Omental fat pad (tissue), 4 donors: ENCODE results near the gene KCTD4. TPM values are rescaled to one million over a fixed set of nuclear protein-coding genes. Genes with fewer than 3 reads are reported as not detected.
A peak's percentile ranks its signal among the peaks of the same experiment; 100 is the strongest.

Experiments used
- ATAC-seq: fragments of 150-250 bp; one replicate; pipeline ENCODE4 v1.9.1; 2016; ENCODE audit warnings: mild to moderate bottlenecking, moderate library complexity; ENCODE audit not compliant: low FRiP score
- DNase-seq: peaks from one replicate; pipeline ENCODE4 v3.0.0-alpha.2; 2019; ENCODE audit warnings: low spot score
- total RNA-seq, 4 donors: library from RNA; depleted of rRNA; stranded (reverse); fragments of >200 nt; gene quantifications; one replicate each; pipeline ENCODE4 v1.1.0, GENCODE V29; 2016
- TF ChIP-seq, protein P1 (sequence below), 3 donors: fragments of 450-650 bp; IDR thresholded peaks; one replicate each; pipeline ENCODE4 v1.5.1; 2016 to 2017; ENCODE audit warnings: antibody characterized with exemption in 3 of 3, mild to moderate bottlenecking in 3 of 3, moderate library complexity in 2 of 3

Gene KCTD4
- total RNA-seq, 4 donors from 2014 or later, result not detected

DNA sequence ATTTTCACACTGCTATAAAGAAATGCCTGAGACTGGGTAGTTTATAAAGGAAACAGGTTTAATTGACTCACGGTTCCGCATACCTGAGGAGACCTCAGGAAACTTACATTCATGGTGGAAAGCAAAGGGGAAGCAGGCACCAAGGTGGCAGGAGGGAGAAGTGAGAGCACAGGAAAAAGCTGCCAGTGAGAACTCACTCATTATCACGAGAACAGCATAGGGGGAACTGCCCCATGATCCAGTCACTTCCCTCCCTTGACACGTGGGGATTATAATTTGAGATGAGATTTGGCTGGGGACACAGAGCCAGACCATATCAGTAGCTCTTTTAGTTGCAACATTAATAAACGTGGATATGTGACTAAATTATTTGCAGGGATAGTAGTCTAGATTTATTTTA lies 4.3 kb upstream of the KCTD4 start:
- ATAC-seq (no peak), DNase-seq (no peak)
- TF ChIP-seq, protein P1, sequence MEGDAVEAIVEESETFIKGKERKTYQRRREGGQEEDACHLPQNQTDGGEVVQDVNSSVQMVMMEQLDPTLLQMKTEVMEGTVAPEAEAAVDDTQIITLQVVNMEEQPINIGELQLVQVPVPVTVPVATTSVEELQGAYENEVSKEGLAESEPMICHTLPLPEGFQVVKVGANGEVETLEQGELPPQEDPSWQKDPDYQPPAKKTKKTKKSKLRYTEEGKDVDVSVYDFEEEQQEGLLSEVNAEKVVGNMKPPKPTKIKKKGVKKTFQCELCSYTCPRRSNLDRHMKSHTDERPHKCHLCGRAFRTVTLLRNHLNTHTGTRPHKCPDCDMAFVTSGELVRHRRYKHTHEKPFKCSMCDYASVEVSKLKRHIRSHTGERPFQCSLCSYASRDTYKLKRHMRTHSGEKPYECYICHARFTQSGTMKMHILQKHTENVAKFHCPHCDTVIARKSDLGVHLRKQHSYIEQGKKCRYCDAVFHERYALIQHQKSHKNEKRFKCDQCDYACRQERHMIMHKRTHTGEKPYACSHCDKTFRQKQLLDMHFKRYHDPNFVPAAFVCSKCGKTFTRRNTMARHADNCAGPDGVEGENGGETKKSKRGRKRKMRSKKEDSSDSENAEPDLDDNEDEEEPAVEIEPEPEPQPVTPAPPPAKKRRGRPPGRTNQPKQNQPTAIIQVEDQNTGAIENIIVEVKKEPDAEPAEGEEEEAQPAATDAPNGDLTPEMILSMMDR (IDR thresholded peaks at IDR 0.05), result no peak

DNA sequence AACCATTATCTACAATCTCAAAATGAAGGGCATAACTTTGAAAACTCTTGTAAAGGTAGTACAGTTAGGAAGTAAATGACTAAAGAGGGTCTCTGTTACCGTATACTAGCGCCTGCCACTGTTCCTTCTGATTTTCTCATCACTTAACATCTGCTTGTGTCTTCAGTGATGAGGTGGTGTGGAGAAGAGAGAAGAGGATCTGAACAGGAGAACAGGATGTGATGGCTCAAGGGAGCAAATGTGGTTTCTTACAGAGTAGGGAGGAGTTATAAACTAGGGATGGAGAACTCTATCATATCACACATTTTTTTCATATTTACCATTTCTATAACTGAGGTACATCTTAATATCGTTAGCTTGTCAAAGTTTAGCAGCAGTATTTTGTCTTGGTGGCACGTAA lies 1.1 kb downstream of the KCTD4 start:
- DNase-seq (no peak), ATAC-seq (no peak)
- TF ChIP-seq, protein P1 (IDR thresholded peaks at IDR 0.05), result no peak

GRCh38 chr13:45198924-45199323 lies 1.9 kb downstream of the KCTD4 start:
- ATAC-seq, result no peak
- TF ChIP-seq, protein P1 (IDR thresholded peaks at IDR 0.05), result no peak

GRCh38 chr13:45198041-45198440 lies 2.8 kb downstream of the KCTD4 start:
- peak; percentile 14 for ATAC-seq
- TF ChIP-seq, protein P1 (IDR thresholded peaks at IDR 0.05), result no peak
- DNase-seq, result no peak

More at GRCh38 chr13:45198924-45199323, 1.9 kb downstream of the KCTD4 start:
- no peak for DNase-seq

DNA sequence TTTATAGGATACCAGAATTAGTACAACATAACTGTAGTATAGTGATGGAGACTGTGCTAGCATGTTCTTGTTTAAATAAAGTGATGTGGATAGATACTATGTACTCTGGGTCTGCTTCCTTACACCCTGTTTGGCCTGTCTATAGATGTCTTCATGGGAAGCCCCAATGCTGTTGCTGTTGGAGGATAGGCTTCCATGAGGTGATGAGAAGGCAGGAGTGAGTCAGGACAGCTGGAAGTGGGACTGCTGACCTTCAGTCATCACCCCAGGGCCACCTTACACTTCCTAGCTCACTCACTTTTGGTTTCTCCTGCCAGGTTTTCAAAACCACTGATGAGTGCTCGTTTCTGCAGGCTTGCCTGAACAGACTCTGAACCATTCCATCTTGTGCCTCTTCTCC lies 4.2 kb downstream of the KCTD4 start:
- ATAC-seq (peak; percentile 74), DNase-seq (no peak)
- TF ChIP-seq, protein P1 (IDR thresholded peaks at IDR 0.05), result no peak

- ATAC-seq (no peak), DNase-seq (no peak)
- TF ChIP-seq, protein P1 (IDR thresholded peaks at IDR 0.05), result no peak
Measured at GRCh38 chr13:45196096-45196495, 4.7 kb downstream of the KCTD4 start.

GRCh38 chr13:45195421-45195820 lies 5.4 kb downstream of the KCTD4 start:
- ATAC-seq, result no peak
- no peak for DNase-seq
- TF ChIP-seq, protein P1 (IDR thresholded peaks at IDR 0.05), result no peak
